ENCODE data around the gene CLEC4M.

The CLEC4M gene

GRCh38 chr19:7762719-7763293, at the start of gene CLEC4M:
CLEC4M (plus strand) TSS chr19:7763243; CDS start chr19:7763267, 24 bp downstream.
- DNase-seq, result no peak

GRCh38 chr19:7715671-7716070, 47.4 kb upstream of the CLEC4M start:
- DNase-seq, result no peak

GRCh38 chr19:7716762-7717161, 46.3 kb upstream of the CLEC4M start:
- DNase-seq, result no peak

- DNase-seq, result no peak
These were observed 44.4 kb upstream of the CLEC4M start for GRCh38 chr19:7718668-7719067.

GRCh38 chr19:7720351-7720750, 42.7 kb upstream of the CLEC4M start:
- DNase-seq, result no peak

GRCh38 chr19:7722231-7722651, 40.8 kb upstream of the CLEC4M start:
- DNase-seq, result no peak

GRCh38 chr19:7725791-7726190, 37.3 kb upstream of the CLEC4M start:
- no peak for DNase-seq

GRCh38 chr19:7729211-7729610, 33.8 kb upstream of the CLEC4M start:
- no peak for DNase-seq

- no peak for DNase-seq
These were observed 33.2 kb upstream of the CLEC4M start for GRCh38 chr19:7729831-7730285.

GRCh38 chr19:7730286-7731217, 32.5 kb upstream of the CLEC4M start:
- no peak for DNase-seq

GRCh38 chr19:7731218-7731595, 31.8 kb upstream of the CLEC4M start:
- no peak for DNase-seq

- no peak for DNase-seq
These were observed 31.4 kb upstream of the CLEC4M start for GRCh38 chr19:7731615-7732014.

GRCh38 chr19:7732045-7732444, 31.0 kb upstream of the CLEC4M start, which contains the start of gene CLEC4G:
CLEC4G (minus strand) TSS chr19:7732110; CDS start chr19:7732102, 8 bp downstream.
- no peak for DNase-seq

GRCh38 chr19:7733376-7733775, 29.7 kb upstream of the CLEC4M start:
- DNase-seq, result no peak

GRCh38 chr19:7734220-7735203, 28.5 kb upstream of the CLEC4M start:
- peak; percentile 92 for DNase-seq

- DNase-seq, result no peak
These were observed 26.9 kb upstream of the CLEC4M start for GRCh38 chr19:7736148-7736547.

GRCh38 chr19:7737215-7737614, 25.8 kb upstream of the CLEC4M start:
- no peak for DNase-seq

GRCh38 chr19:7738023-7738422, 25.0 kb upstream of the CLEC4M start:
- DNase-seq, result peak; percentile 59

GRCh38 chr19:7739211-7739755, 23.8 kb upstream of the CLEC4M start:
- DNase-seq, result no peak

- DNase-seq, result peak; percentile 51
These were observed 23.0 kb upstream of the CLEC4M start for GRCh38 chr19:7739801-7740681.

- DNase-seq, result peak; percentile 52
These were observed 22.4 kb upstream of the CLEC4M start for GRCh38 chr19:7740682-7741054.

GRCh38 chr19:7742575-7742974, 20.5 kb upstream of the CLEC4M start:
- no peak for DNase-seq

Data from suppressor macrophage treated with lipopolysaccharide for 4 hours (primary cell).